MM.1S (cell line): ENCODE results near the gene TNFSF8.

Experiments used
- DNase-seq: peaks from one replicate; pipeline ENCODE4 v3.0.0-alpha.2; 2015
- H2AFZ ChIP-seq: fragments of 300-600 bp; sonication (generic); 2 replicates; pipeline ENCODE4 v1.6.0; 2016; ENCODE audit warnings: antibody characterized with exemption, low read length
- H3F3A ChIP-seq: fragments of 300-600 bp; sonication (generic); 2 replicates; pipeline ENCODE4 v1.6.1; 2016; ENCODE audit warnings: mild to moderate bottlenecking, antibody characterized with exemption, low read length, moderate library complexity, mixed read lengths; ENCODE audit not compliant: insufficient read depth
- H3K27ac ChIP-seq: fragments of 300-600 bp; sonication (generic); 2 replicates; pipeline ENCODE4 v1.5.1; 2016; ENCODE audit warnings: mild to moderate bottlenecking, low read length
- H3K27me3 ChIP-seq: fragments of 300-600 bp; sonication (generic); replicated peaks from 2 replicates; pipeline ENCODE4 v1.6.0; 2016; ENCODE audit warnings: low read length; ENCODE audit not compliant: insufficient read depth
- H3K36me3 ChIP-seq: fragments of 300-600 bp; sonication (generic); replicated peaks from 2 replicates; pipeline ENCODE4 v1.6.1; 2016; ENCODE audit warnings: mild to moderate bottlenecking, low read length, mixed read lengths; ENCODE audit not compliant: insufficient read depth
- H3K4me1 ChIP-seq: fragments of 300-600 bp; sonication (generic); 2 replicates; pipeline ENCODE4 v1.6.1; 2016; ENCODE audit warnings: low read length, mixed read lengths
- H3K4me2 ChIP-seq: fragments of 300-600 bp; sonication (generic); 2 replicates; pipeline ENCODE4 v1.6.0; 2016; ENCODE audit warnings: low read depth, low read length
- H3K4me3 ChIP-seq: fragments of 300-600 bp; sonication (generic); 2 replicates; pipeline ENCODE4 v1.5.1; 2016; ENCODE audit warnings: low read length, mixed read lengths
- H3K79me2 ChIP-seq: fragments of 300-600 bp; sonication (generic); 2 replicates; pipeline ENCODE4 v1.6.1; 2016; ENCODE audit warnings: mixed run types, low read length, mixed read lengths
- H3K9ac ChIP-seq: fragments of 300-600 bp; sonication (generic); 2 replicates; pipeline ENCODE4 v1.6.1; 2016; ENCODE audit warnings: low read length, mixed read lengths
- H3K9me2 ChIP-seq: fragments of 300-600 bp; sonication (generic); replicated peaks from 2 replicates; pipeline ENCODE4 v1.6.1; 2016; ENCODE audit warnings: mild to moderate bottlenecking, low read length, mixed read lengths; ENCODE audit not compliant: insufficient read depth
- H3K9me3 ChIP-seq: fragments of 300-600 bp; sonication (generic); replicated peaks from 2 replicates; pipeline ENCODE4 v1.6.1; 2016; ENCODE audit warnings: mild to moderate bottlenecking, low read length, mixed read lengths; ENCODE audit not compliant: insufficient read depth
- H4K20me1 ChIP-seq: fragments of 300-600 bp; sonication (generic); 2 replicates; pipeline ENCODE4 v1.6.1; 2016; ENCODE audit warnings: mild to moderate bottlenecking, low read length, moderate library complexity, mixed read lengths; ENCODE audit not compliant: insufficient read depth
- CTCF ChIP-seq: fragments of 300-600 bp; sonication (generic); IDR thresholded peaks from 2 replicates; pipeline ENCODE4 v1.5.1; 2016; ENCODE audit warnings: antibody characterized with exemption, low read length, mixed read lengths
- EZH2 ChIP-seq: fragments of 300-600 bp; sonication (generic); optimal IDR thresholded peaks from 2 replicates; pipeline ENCODE3; 2017; ENCODE audit warnings: low read depth, mild to moderate bottlenecking, antibody characterized with exemption, low read length, mixed read lengths
- EZH2phosphoT487 ChIP-seq: fragments of 300-600 bp; sonication (generic); IDR thresholded peaks from 2 replicates; pipeline ENCODE4 v1.6.1; 2018; ENCODE audit warnings: antibody characterized with exemption, low read length

TNFSF8 gene

GRCh38 chr9:114856942-114857315 lies 73.5 kb downstream of the TNFSF8 start:
- H2AFZ ChIP-seq, result no peak overlapping the region
- H3K4me1 ChIP-seq, result no peaks in the 10 kb centered on the region
- no peaks in the 10 kb centered on the region for H3K9me3 ChIP-seq
- no peak overlapping the region for H3K9ac ChIP-seq
- H4K20me1 ChIP-seq, result no peaks in the 10 kb centered on the region
- H3K79me2 ChIP-seq, result no peaks in the 10 kb centered on the region
- no peak overlapping the region for H3K4me3 ChIP-seq
- H3K27me3 ChIP-seq, result no peaks in the 10 kb centered on the region
- H3K9me2 ChIP-seq, result no peaks in the 10 kb centered on the region
- no peaks in the 10 kb centered on the region for H3F3A ChIP-seq
- TF ChIP-seq EZH2phosphoT487, result no peak
- TF ChIP-seq CTCF, result no peak
- no peak for TF ChIP-seq EZH2
- DNase-seq, result no peak
- no peaks in the 10 kb centered on the region for H3K36me3 ChIP-seq
- no peak overlapping the region for H3K27ac ChIP-seq
- H3K4me2 ChIP-seq, result no peak overlapping the region

- Histone ChIP-seq H3K79me2 (no peaks in the 10 kb centered on the region), H3F3A (no peaks in the 10 kb centered on the region), H3K4me1 (no peaks in the 10 kb centered on the region), H3K27ac (no peak overlapping the region), H2AFZ (no peak overlapping the region), H3K9me2 (no peaks in the 10 kb centered on the region), H3K9ac (no peak overlapping the region), H3K36me3 (no peaks in the 10 kb centered on the region), H3K4me3 (no peak overlapping the region), H4K20me1 (no peaks in the 10 kb centered on the region), H3K27me3 (no peaks in the 10 kb centered on the region), H3K4me2 (no peak overlapping the region), H3K9me3 (no peaks in the 10 kb centered on the region)
- TF ChIP-seq EZH2 (no peak), EZH2phosphoT487 (no peak), CTCF (no peak)
- DNase-seq, result no peak
These were observed 74.0 kb downstream of the TNFSF8 start for GRCh38 chr9:114856215-114856941.

- TF ChIP-seq EZH2 (no peak), CTCF (no peak)
These were observed 74.9 kb downstream of the TNFSF8 start for GRCh38 chr9:114855488-114855887.

More at GRCh38 chr9:114855488-114855887, 74.9 kb downstream of the TNFSF8 start:
- Histone ChIP-seq H3K79me2 (no peaks in the 10 kb centered on the region), H3K9me2 (no peaks in the 10 kb centered on the region), H3K27me3 (no peaks in the 10 kb centered on the region), H4K20me1 (no peaks in the 10 kb centered on the region), H3K4me3 (no peak overlapping the region), H2AFZ (no peak overlapping the region), H3K9ac (no peak overlapping the region), H3K9me3 (no peaks in the 10 kb centered on the region), H3K36me3 (no peaks in the 10 kb centered on the region), H3F3A (no peaks in the 10 kb centered on the region), H3K4me2 (no peak overlapping the region), H3K4me1 (no peaks in the 10 kb centered on the region), H3K27ac (no peak overlapping the region)
- no peak for DNase-seq
